Measurements from ENCODE around the gene CATSPER4.

The CATSPER4 gene

DNA sequence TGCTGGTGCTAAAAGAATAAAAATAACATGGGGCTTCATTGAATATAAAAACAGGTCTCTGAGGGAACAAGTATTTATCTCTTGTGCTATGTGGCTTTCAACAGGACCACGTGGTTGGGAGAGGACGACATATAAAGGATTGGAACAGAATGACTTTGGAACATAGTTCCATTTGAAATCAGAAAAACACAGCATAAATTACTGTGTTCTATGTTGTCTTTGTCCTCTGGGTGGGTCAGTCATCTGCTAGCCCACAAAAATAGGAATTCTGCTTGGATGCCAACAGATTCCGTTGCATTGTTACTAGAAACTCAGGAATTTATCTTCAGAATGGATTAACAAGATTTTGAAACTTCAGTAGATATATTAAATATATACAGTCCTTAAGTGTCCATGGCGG is 49.5 kb downstream of the CATSPER4 start:
- H3K9me3 ChIP-seq (ENCODE audit: control insufficient read depth, insufficient read depth, low read depth, low read length), result no peaks in the 10 kb centered on the region
- TF ChIP-seq SCRT1 (tag by site-specific recombination; IDR thresholded peaks at IDR 0.05; ENCODE audit: borderline replicate concordance) (no peak), ZNF561 (tag by site-specific recombination; IDR thresholded peaks at IDR 0.05; ENCODE audit: borderline replicate concordance) (no peak), SETDB1 (IDR thresholded peaks at IDR 0.05; ENCODE audit: insufficient read length, low read length) (no peak), KLF7 (tag by site-specific recombination; IDR thresholded peaks at IDR 0.05; ENCODE audit: borderline replicate concordance) (no peak), ZNF10 (tag by site-specific recombination; IDR thresholded peaks at IDR 0.05) (no peak), ZNF529 (tag by site-specific recombination; IDR thresholded peaks at IDR 0.05; ENCODE audit: insufficient replicate concordance) (no peak)
- H3K36me3 ChIP-seq (ENCODE audit: control insufficient read depth in 2 of 2, insufficient read depth in 1 of 2, low read length in 2 of 2), result peaks cover 20 to 26% of the 10 kb centered on the region in 2 experiments; a peak in 2 of 3 replicates
- POLR2A ChIA-PET, result no interaction called here
- no peaks in the 10 kb centered on the region for H3K4me1 ChIP-seq (ENCODE audit: control insufficient read depth, insufficient read depth, low read length)
- CTCF ChIA-PET, result no interaction called here
- H3K4me3 ChIP-seq (ENCODE audit: low read depth, low read length), result no peak overlapping the region
- H3K27ac ChIP-seq (ENCODE audit: extremely low read depth, low read depth, low read length), result no peak overlapping the region

Measured in HEK293 (cell line).